Hepatocyte (in vitro differentiated cells): ENCODE data around the gene CYP8B1.

Source experiments
- EZH2 ChIP-seq: fragments of 200-600 bp; sonication (generic); IDR thresholded peaks from 2 replicates; pipeline ENCODE4 v1.6.1; 2016; ENCODE audit warnings: antibody characterized with exemption, mild to moderate bottlenecking, borderline replicate concordance
- EZH2phosphoT487 ChIP-seq: fragments of 200-600 bp; sonication (generic); IDR thresholded peaks from one replicate; pipeline ENCODE4 v1.6.1; 2018; ENCODE audit warnings: antibody characterized with exemption, mild to moderate bottlenecking, low read depth, moderate library complexity; ENCODE audit not compliant: unreplicated experiment, severe bottlenecking
- TF ChIP-seq, protein P1 (sequence below): fragments of 200-600 bp; sonication (generic); IDR thresholded peaks from 2 replicates; pipeline ENCODE4 v1.5.1; 2016; ENCODE audit warnings: antibody characterized with exemption, mild to moderate bottlenecking; ENCODE audit not compliant: poor library complexity

DNA sequence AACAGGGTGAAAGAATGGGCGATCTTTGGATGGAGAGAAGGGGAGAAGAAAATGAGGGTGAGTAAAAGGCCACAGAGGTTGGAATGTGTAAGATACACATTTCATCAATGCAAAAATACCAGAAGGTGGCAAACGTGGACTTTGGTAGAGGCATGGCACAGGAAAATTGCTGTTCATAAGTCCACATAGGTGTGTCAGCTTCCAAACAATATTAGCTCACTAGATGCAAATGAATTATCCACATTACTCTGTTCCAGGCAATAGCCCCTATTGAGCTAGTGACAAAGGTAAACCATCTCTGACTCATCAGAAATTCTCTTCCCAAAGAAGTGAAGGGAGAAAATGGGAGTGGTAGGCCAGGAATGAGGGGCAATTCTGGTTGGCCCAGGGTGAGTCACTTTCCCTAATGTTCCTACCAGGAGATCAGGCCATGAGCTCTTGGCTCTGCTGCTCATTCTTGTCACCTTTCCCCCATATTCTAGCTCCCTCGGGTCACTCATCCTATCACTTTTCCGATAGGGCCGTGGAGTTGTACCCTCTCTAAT lies 46.5 kb downstream of the CYP8B1 start:
- TF ChIP-seq, protein P1, sequence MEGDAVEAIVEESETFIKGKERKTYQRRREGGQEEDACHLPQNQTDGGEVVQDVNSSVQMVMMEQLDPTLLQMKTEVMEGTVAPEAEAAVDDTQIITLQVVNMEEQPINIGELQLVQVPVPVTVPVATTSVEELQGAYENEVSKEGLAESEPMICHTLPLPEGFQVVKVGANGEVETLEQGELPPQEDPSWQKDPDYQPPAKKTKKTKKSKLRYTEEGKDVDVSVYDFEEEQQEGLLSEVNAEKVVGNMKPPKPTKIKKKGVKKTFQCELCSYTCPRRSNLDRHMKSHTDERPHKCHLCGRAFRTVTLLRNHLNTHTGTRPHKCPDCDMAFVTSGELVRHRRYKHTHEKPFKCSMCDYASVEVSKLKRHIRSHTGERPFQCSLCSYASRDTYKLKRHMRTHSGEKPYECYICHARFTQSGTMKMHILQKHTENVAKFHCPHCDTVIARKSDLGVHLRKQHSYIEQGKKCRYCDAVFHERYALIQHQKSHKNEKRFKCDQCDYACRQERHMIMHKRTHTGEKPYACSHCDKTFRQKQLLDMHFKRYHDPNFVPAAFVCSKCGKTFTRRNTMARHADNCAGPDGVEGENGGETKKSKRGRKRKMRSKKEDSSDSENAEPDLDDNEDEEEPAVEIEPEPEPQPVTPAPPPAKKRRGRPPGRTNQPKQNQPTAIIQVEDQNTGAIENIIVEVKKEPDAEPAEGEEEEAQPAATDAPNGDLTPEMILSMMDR: no peak
- TF ChIP-seq EZH2 (no peak), EZH2phosphoT487 (no peak)
